Adrenal gland (tissue), 12 donors: ENCODE data around the gene MTUS2. TPM values are rescaled to one million over a fixed set of nuclear protein-coding genes. Genes with fewer than 3 reads are reported as not detected.

Experiments used
- DNase-seq, 7 donors: peaks; one replicate each; pipeline ENCODE4 v3.0.0-alpha.2; 2019 to 2020
- H3K27ac ChIP-seq, 5 donors: fragments of 200-600 bp; sonication (generic) in 4 of 5; 1 replicate in 3 of 5; 2 replicates in 2 of 5; pipeline versions ENCODE4 v1.5.1 to v1.8.0; 2016 to 2020; ENCODE audit warnings: mild to moderate bottlenecking in 1 of 5
- H3K27me3 ChIP-seq: fragments of 200-600 bp; 2 replicates; pipeline ENCODE4 v1.8.0; 2021
- H3K36me3 ChIP-seq, 2 donors: fragments of 200-600 bp; replicated peaks in 1 of 2; 1 replicate in 1 of 2; 2 replicates in 1 of 2; pipeline versions ENCODE4 v1.5.1 to v1.8.0; 2018 to 2022
- H3K4me1 ChIP-seq, 2 donors: fragments of 200-600 bp; replicated peaks in 1 of 2; 1 replicate in 1 of 2; 2 replicates in 1 of 2; pipeline versions ENCODE4 v1.5.1 to v1.8.0; 2018 to 2021
- H3K4me3 ChIP-seq, 4 donors: fragments of 200-600 bp; sonication (generic) in 3 of 4; one replicate each; pipeline ENCODE4 v1.5.1; 2016 to 2018
- H3K9me3 ChIP-seq, 3 donors: fragments of 200-600 bp; sonication (generic) in 1 of 3; replicated peaks in 1 of 3; 1 replicate in 2 of 3; 2 replicates in 1 of 3; pipeline versions ENCODE4 v1.5.1 to v1.8.0; 2016 to 2021
- POLR2A ChIP-seq, 2 donors: fragments of 450-650 bp; IDR thresholded peaks; one replicate each; pipeline ENCODE4 v1.6.1; 2017; ENCODE audit warnings: antibody characterized with exemption in 2 of 2, mild to moderate bottlenecking in 2 of 2, moderate library complexity in 1 of 2
- WGBS, 4 donors: extraction: QIAGEN DNeasy Blood & Tissue Kit in 2 of 4; methylation state at CpG; one replicate each; pipeline versions ENCODE4 v1.1.5 to v1.1.7; 2013 to 2017; 5-methylcytosine and 5-hydroxymethylcytosine counted together
- intact Hi-C, 2 donors: fragments of 100-400 bp; cut with DNase I; formaldehyde crosslinking; loops; one replicate each; pipeline versions ENCODE4 v1.14.1 to v1.15.0; 2022 to 2023
- polyA plus RNA-seq, 3 donors: library from polyadenylated mRNA; stranded (reverse); fragments of 200-250 nt in 2 of 3; fragments of 350-450 nt in 1 of 3; fragmentation: Illumina TruSeq in 1 of 3; extraction: RNeasy Lipid Tissue Mini Kit (QIAGEN cat#74804) in 1 of 3; gene quantifications; one replicate each; pipeline ENCODE4 v1.2.3, GENCODE V29; 2013 to 2014
- total RNA-seq, 9 donors: library from RNA; depleted of rRNA in 4 of 9; stranded (reverse); fragments of >200 nt in 4 of 9; fragments of 120-200 nt in 1 of 9; fragmentation: NEBNext Ultra II Directional in 1 of 9; extraction: Animal tissue kit (Norgen Biotek cat#: 25700) in 1 of 9; gene quantifications; one replicate each; pipeline versions ENCODE4 v1.1.0 to v1.2.4, GENCODE V29; 2013 to 2023
- TF ChIP-seq, protein P1 (sequence below), 6 experiments: fragments of 450-650 bp in 4 of 6; fragments of 200-600 bp in 2 of 6; sonication (generic) in 1 of 6; IDR thresholded peaks; 1 replicate in 5 of 6; 2 replicates in 1 of 6; pipeline versions ENCODE4 v1.5.1 to v1.8.0; 2016 to 2021; ENCODE audit warnings: antibody characterized with exemption in 6 of 6, mild to moderate bottlenecking in 2 of 6, moderate library complexity in 1 of 6
- donor health status: healthy with polysubstance abuse.
- donor health status: Bipolar disorder and iron deficiency.
- donor health status: DM: yes; HTN: yes; CAD: no.
- donor health status: DM: no; HTN: no; CAD: no.
- donor health status: DM: no; HTN: no; CAD: no.
- donor health status: DM: yes; HTN: yes; CAD: no.

Gene MTUS2
- total and polyA plus RNA-seq, 12 donors: 0.07 to 0.24 (median 0.14) TPM; not detected in 5

DNA sequence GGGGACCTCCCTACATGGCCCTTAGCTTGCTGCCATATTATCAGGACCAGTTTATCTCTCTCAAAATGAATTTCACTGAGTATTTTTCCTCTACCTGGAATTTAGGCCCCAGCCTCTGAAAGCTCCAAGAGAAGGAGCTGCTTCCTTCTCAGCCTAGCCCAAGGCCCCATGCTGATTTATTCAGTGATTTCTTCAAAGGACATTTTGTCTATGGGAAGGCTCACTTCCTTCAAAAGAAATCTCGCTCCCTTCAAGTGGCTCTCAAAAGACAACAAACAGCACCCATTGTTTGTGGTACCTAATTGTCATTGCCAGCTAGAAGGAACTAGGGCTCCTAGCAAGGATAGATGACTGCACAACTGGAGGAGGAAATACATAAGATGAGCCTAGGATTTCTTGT is 602.9 kb downstream of the MTUS2 start:
- intact Hi-C loops: no loop called here
- peaks cover 9% of the 10 kb centered on the region for H3K27me3 ChIP-seq
- TF ChIP-seq, protein P1, sequence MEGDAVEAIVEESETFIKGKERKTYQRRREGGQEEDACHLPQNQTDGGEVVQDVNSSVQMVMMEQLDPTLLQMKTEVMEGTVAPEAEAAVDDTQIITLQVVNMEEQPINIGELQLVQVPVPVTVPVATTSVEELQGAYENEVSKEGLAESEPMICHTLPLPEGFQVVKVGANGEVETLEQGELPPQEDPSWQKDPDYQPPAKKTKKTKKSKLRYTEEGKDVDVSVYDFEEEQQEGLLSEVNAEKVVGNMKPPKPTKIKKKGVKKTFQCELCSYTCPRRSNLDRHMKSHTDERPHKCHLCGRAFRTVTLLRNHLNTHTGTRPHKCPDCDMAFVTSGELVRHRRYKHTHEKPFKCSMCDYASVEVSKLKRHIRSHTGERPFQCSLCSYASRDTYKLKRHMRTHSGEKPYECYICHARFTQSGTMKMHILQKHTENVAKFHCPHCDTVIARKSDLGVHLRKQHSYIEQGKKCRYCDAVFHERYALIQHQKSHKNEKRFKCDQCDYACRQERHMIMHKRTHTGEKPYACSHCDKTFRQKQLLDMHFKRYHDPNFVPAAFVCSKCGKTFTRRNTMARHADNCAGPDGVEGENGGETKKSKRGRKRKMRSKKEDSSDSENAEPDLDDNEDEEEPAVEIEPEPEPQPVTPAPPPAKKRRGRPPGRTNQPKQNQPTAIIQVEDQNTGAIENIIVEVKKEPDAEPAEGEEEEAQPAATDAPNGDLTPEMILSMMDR (IDR thresholded peaks at IDR 0.05): no peak
- no peak for TF ChIP-seq POLR2A (IDR thresholded peaks at IDR 0.05)
- H3K4me3 ChIP-seq: no peak overlapping the region
- H3K27ac ChIP-seq: no peak overlapping the region
- 77 to 93% (median 91%) methylated on average over 1 of the region's 1 CpG for WGBS, 4 donors
- no peaks in the 10 kb centered on the region for H3K36me3 ChIP-seq
- H3K9me3 ChIP-seq: no peaks in the 10 kb centered on the region
- DNase-seq: no peak
- no peaks in the 10 kb centered on the region for H3K4me1 ChIP-seq

DNA sequence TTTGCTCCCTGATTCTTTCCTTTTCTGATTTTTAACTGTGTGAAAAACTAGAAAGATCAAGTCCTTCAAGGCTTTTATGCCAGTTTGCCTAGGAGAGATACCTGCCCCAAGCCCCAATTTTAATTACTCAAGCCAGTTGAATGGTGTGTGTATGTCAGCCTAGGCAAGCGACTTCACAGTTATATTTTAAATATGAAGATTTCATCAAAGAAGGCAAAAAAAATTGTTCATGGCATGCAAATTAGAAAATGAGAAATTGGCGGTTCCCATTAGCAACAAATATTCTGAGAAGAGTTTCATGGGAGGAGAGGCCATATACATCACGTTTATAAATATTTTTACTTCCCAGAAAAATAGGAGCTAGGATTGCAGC is 607.8 kb downstream of the MTUS2 start:
- Histone ChIP-seq H3K4me1 (no peaks in the 10 kb centered on the region), H3K36me3 (no peaks in the 10 kb centered on the region), H3K9me3 (no peaks in the 10 kb centered on the region)

DNA sequence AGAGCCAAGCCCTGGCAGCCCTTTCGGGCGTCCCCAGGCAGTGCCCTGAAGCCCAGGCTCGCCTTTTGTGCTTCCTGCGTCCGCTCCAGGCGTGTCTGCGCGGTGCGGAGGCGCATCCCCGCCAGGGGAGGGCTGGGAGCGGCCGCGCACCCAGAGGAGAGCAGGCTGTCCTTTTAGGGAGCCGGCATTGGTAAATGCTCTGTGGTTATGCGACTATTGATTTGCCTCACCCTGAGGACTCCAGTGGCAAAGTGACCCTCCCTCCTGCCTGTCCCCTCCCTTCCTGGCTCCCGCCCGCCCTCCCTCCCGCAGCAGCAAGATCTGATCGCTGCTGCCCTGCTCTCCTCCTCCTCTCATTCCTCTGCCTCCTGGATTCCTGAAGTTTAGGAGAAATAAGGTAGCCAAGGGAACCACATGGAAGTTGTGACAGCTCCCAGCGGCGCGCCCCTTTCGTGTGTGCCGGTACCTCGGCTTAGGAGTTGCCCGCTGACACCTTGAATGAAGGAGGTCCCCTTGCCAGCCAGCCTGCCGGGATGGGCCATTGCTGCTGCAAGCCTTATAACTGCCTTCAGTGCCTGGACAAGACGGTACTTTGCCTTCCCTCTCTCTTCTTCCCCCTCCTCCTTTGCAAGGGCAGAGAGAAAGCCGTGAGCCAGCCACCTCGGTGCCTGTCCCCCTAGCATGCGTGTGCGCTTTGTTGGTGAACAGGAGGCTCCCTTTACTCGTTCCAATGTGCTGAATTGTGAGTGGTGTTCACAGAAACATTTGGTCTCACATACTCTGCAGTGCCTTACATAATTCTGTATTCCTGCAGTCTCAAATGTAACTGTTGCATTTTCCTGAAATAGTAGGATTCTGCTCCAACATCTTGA is 608.4 kb downstream of the MTUS2 start:
- Histone ChIP-seq H3K4me3 (peak overlapping the region in 1 of 4 donors; percentile 38), H3K27ac (no peak overlapping the region), H3K4me1 (no peaks in the 10 kb centered on the region), H3K27me3 (peaks cover 17% of the 10 kb centered on the region), H3K9me3 (no peaks in the 10 kb centered on the region), H3K36me3 (no peaks in the 10 kb centered on the region)
- TF ChIP-seq, protein P1 (IDR thresholded peaks at IDR 0.05): no peak
- TF ChIP-seq POLR2A (IDR thresholded peaks at IDR 0.05): no peak
- intact Hi-C loops: no loop called here
- 3 to 12% (median 4%) methylated on average over 12 to 34 of the region's 34 CpGs for WGBS, 4 donors
- DNase-seq: no peak

More for the DNA sequence above, 607.8 kb downstream of the MTUS2 start:
- TF ChIP-seq, protein P1 (IDR thresholded peaks at IDR 0.05): no peak
- no peak for TF ChIP-seq POLR2A (IDR thresholded peaks at IDR 0.05)
- 14 to 25% (median 20%) methylated on average over 3 of the region's 3 CpGs for WGBS, 4 donors
- peaks cover 17% of the 10 kb centered on the region for H3K27me3 ChIP-seq
- intact Hi-C loops: no loop called here
- no peak for DNase-seq
- H3K27ac ChIP-seq: no peak overlapping the region
- H3K4me3 ChIP-seq: peak overlapping the region in 1 of 4 donors; percentile 38

DNA sequence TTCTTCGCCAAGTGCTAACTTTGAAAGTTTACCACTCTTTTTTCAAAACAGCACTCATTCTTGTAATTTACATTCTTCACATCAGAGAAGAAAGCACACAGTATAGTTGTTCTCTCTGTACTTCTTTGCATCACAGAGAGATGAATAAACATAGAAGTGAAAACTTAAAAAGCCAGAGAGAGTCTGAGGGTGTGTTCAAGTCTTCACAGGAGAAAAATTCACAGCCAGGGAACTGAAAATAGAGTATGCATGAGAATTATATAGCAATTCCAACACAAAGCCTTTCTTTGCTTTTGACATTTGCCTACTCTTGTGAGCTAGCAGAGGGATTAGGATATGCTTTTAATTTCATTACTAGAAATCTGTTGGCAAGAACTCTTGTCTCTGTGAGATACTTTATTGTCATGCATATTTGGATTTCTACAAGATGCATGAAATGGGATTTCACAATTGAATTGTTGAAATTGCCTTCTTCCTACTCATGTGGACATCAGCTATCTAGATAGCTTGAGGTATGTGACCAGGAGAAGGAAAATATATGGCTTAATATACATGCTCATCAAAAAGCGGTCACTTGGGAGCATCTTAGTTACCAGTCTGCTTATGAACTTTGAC is 609.3 kb downstream of the MTUS2 start:
- no peak for DNase-seq
- Histone ChIP-seq H3K9me3 (no peaks in the 10 kb centered on the region), H3K27ac (no peak overlapping the region), H3K4me3 (no peak overlapping the region), H3K27me3 (peaks cover 17% of the 10 kb centered on the region), H3K36me3 (no peaks in the 10 kb centered on the region), H3K4me1 (no peaks in the 10 kb centered on the region)
- intact Hi-C loops: no loop called here
- no peak for TF ChIP-seq POLR2A (IDR thresholded peaks at IDR 0.05)
- TF ChIP-seq, protein P1 (IDR thresholded peaks at IDR 0.05): no peak
- WGBS, 4 donors: 78 to 90% (median 81%) methylated on average over 2 of the region's 2 CpGs
